Esophagus squamous epithelium (tissue), 4 donors: ENCODE results near the gene CCL5.

Source experiments
- CTCF ChIP-seq, 6 experiments: fragments of 450-650 bp in 4 of 6; fragments of 200-600 bp in 2 of 6; sonication (generic) in 2 of 6; IDR thresholded peaks; one replicate each; pipeline ENCODE4 v1.5.1; 2016 to 2019; ENCODE audit warnings: antibody characterized with exemption in 6 of 6, mild to moderate bottlenecking in 4 of 6, moderate library complexity in 4 of 6
- POLR2A ChIP-seq, 4 donors: fragments of 450-650 bp; IDR thresholded peaks; one replicate each; pipeline ENCODE4 v1.6.1; 2017; ENCODE audit warnings: antibody characterized with exemption in 4 of 4, mild to moderate bottlenecking in 4 of 4, moderate library complexity in 3 of 4

DNA sequence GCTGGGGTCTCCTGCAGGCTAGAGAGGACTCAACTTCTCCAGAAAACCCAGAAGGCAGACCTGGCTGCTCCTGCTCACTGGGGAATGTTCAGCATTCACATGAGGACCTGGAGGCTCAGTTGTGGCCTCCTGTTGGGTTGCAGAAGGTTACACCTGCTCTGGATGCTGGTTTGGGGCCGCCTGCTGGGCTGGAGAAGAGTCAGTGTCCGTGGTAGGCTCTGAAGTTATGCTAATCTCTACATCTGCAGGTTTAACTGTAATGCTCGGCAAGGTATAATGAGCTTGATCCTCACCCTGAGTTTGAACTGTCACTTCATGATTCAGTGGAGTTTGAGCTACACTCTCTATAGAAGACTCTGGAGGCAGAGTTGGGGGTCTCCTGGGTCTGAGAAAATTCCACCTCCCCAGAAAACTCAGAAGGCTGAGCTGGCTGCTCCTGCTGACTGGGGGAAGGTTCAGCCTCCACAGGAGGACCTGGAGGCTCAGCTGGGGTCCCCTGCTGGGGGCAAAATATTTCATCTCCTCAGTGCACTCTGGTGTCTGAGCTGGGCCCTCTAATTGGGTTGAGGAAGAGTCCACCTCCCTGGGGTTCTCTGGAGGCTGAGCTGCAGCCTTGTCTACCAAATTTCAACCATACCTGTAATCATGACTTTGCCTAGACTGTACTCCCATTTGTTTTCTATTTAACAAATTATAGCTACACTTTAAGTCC, 26.9 kb upstream of the CCL5 start:
- TF ChIP-seq POLR2A (IDR thresholded peaks at IDR 0.05) (no peak), CTCF (IDR thresholded peaks at IDR 0.05) (no peak)
